ENCODE data around the gene SAG. TPM values are rescaled to one million over a fixed set of nuclear protein-coding genes. Genes with fewer than 3 reads are reported as not detected.

The SAG gene
- total and polyA plus RNA-seq, 7 donors, result not detected

- WGBS, 3 donors, result 94 to 96% (median 95%) methylated on average over 12 of the region's 12 CpGs
These were observed 38.8 kb downstream of the SAG start for GRCh38 chr2:233346376-233346775.

GRCh38 chr2:233346930-233347329, 39.3 kb downstream of the SAG start:
- Histone ChIP-seq H3K36me3 (ENCODE audit: insufficient read depth in 1 of 2, low read depth in 1 of 2) (no peaks in the 10 kb centered on the region), H3K4me1 (peaks cover 18% of the 10 kb centered on the region), H3K27me3 (ENCODE audit: insufficient read depth in 3 of 3, low read length in 2 of 3) (no peaks in the 10 kb centered on the region), H3K9me3 (no peaks in the 10 kb centered on the region), H3K4me3 (no peak overlapping the region), H3K27ac (no peak overlapping the region)
- no peak for TF ChIP-seq CTCF (IDR thresholded peaks at IDR 0.05)
- DNase-seq, result no peak
- WGBS, 3 donors, result 74 to 85% (median 76%) methylated on average over 9 of the region's 9 CpGs
- ATAC-seq, result no peak
- intact Hi-C loops (cut with DNase I), result no loop called here

More at GRCh38 chr2:233346376-233346775, 38.8 kb downstream of the SAG start:
- ATAC-seq (no peak), DNase-seq (no peak)
- no peak for TF ChIP-seq CTCF (IDR thresholded peaks at IDR 0.05)
- no peaks in the 10 kb centered on the region for H3K36me3 ChIP-seq (ENCODE audit: insufficient read depth in 1 of 2, low read depth in 1 of 2)
- no peaks in the 10 kb centered on the region for H3K27me3 ChIP-seq (ENCODE audit: insufficient read depth in 3 of 3, low read length in 2 of 3)
- intact Hi-C loops (cut with DNase I), result no loop called here
- H3K4me3 ChIP-seq, result no peak overlapping the region
- peaks cover 18% of the 10 kb centered on the region for H3K4me1 ChIP-seq
- no peak overlapping the region for H3K27ac ChIP-seq
- no peaks in the 10 kb centered on the region for H3K9me3 ChIP-seq

- Histone ChIP-seq H3K4me3 (peak overlapping the region; percentile 15), H3K4me1 (peaks cover 26% of the 10 kb centered on the region), H3K9me3 (no peaks in the 10 kb centered on the region), H3K27ac (no peak overlapping the region), H3K27me3 (ENCODE audit: insufficient read depth in 3 of 3, low read length in 2 of 3) (no peaks in the 10 kb centered on the region), H3K36me3 (ENCODE audit: insufficient read depth in 1 of 2, low read depth in 1 of 2) (no peaks in the 10 kb centered on the region)
- intact Hi-C loops (cut with DNase I), result no loop called here
- no peak for TF ChIP-seq CTCF (IDR thresholded peaks at IDR 0.05)
- ATAC-seq, result peak; percentile 29 to 65 (median 56)
- WGBS, 3 donors, result 27 to 31% (median 29%) methylated on average over 15 of the region's 15 CpGs
- DNase-seq, result peak; percentile 46 to 77
These were observed 41.7 kb downstream of the SAG start for GRCh38 chr2:233349005-233349998.

GRCh38 chr2:233350708-233351107, 43.1 kb downstream of the SAG start:
- no peak for DNase-seq

More at GRCh38 chr2:233350708-233351107, 43.1 kb downstream of the SAG start:
- no peak overlapping the region for H3K27ac ChIP-seq
- no peak for TF ChIP-seq CTCF (IDR thresholded peaks at IDR 0.05)
- intact Hi-C loops (cut with DNase I), result loop anchor here in 1 of 2 donors (5.0 kb wide), 1 partner anchor 57 kb away; no protein-coding TSS in a partner anchor
- H3K4me3 ChIP-seq, result no peak overlapping the region
- H3K27me3 ChIP-seq (ENCODE audit: insufficient read depth in 3 of 3, low read length in 2 of 3), result no peaks in the 10 kb centered on the region
- 53 to 59% (median 56%) methylated on average over 8 of the region's 8 CpGs for WGBS, 3 donors
- H3K4me1 ChIP-seq, result peaks cover 31% of the 10 kb centered on the region
- peak; percentile 43 to 65 (median 52) for ATAC-seq
- H3K9me3 ChIP-seq, result no peaks in the 10 kb centered on the region
- H3K36me3 ChIP-seq (ENCODE audit: insufficient read depth in 1 of 2, low read depth in 1 of 2), result no peaks in the 10 kb centered on the region

Measured in psoas muscle (tissue), 8 donors.